AG04450 (cell line): Measurements from ENCODE around the gene NEURL4. TPM values are rescaled to one million over a fixed set of nuclear protein-coding genes. Genes with fewer than 3 reads are reported as not detected.
A peak's percentile ranks its signal among the peaks of the same experiment; 100 is the strongest.

ENCODE experiments used
- CTCF ChIA-PET: fragments of 300-600, 350-600 bp; formaldehyde crosslinking; extraction: SDS; loops from one replicate; lab custom pipeline; 2022; ENCODE audit warnings: antibody characterized with exemption, inconsistent platforms; lab: Charles Lee
- POLR2A ChIA-PET: fragments of 350-600 bp; formaldehyde crosslinking; extraction: SDS; loops from one replicate; lab custom pipeline; 2021; ENCODE audit warnings: antibody characterized with exemption, inconsistent platforms; lab: Yijun Ruan, JAX
- DNase-seq: peaks from one replicate; pipeline ENCODE4 v3.0.0-alpha.2; 2011; ENCODE audit warnings: low read depth, low spot score
- H3K27ac ChIP-seq: one replicate; pipeline ENCODE4 v1.5.1; 2012; ENCODE audit warnings: low read depth, low read length, control low read depth
- H3K27me3 ChIP-seq: one replicate; pipeline ENCODE4 v1.6.0; 2012; ENCODE audit warnings: low read length; ENCODE audit not compliant: control insufficient read depth, insufficient read depth
- H3K4me3 ChIP-seq: 2 replicates; pipeline ENCODE4 v1.5.1; 2011; ENCODE audit warnings: mild to moderate bottlenecking, low read depth, low read length, control low read depth
- H3K9me3 ChIP-seq: 2 replicates; pipeline ENCODE4 v1.5.1; 2012; ENCODE audit warnings: low read length; ENCODE audit not compliant: control insufficient read depth, insufficient read depth
- polyA plus RNA-seq: library from polyadenylated mRNA; depleted of rRNA; stranded (reverse); fragments of >200 nt; gene quantifications from 2 replicates; pipeline ENCODE4 v1.2.3, GENCODE V29; 2011
- TF ChIP-seq, protein P1 (sequence below): IDR thresholded peaks from 2 replicates; pipeline ENCODE4 v1.5.1; 2011; ENCODE audit warnings: low read depth, low read length, control low read depth, inconsistent platforms

The NEURL4 gene
- polyA plus RNA-seq, 1 experiment, result 7.3 TPM

DNA sequence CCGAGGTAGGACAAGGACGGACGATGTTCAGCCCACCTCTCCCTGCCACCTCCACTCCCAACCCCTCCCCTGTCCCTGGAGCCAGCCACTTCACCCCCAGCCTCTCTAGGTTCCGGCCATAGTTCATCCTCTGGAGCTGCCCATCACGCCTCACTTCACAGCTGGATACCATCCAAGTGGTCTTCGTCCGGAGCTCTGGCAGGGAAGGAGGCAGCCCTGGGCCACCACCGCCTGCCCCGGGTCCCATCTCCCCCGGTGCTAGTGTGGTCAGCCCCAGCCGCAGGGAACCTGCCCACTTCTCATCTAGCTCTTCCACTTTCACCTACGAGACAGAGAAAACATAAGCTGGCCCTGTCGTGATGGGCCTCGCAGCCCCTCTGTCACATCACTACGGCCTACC is 7.7 kb downstream of the NEURL4 start:
- H3K27me3 ChIP-seq, result no peaks in the 10 kb centered on the region
- POLR2A ChIA-PET, result no interaction called here
- H3K9me3 ChIP-seq, result no peaks in the 10 kb centered on the region; the same call in 1 of the 2 replicates
- H3K27ac ChIP-seq, result no peak overlapping the region
- DNase-seq, result no peak
- no peak overlapping the region for H3K4me3 ChIP-seq
- TF ChIP-seq, protein P1, sequence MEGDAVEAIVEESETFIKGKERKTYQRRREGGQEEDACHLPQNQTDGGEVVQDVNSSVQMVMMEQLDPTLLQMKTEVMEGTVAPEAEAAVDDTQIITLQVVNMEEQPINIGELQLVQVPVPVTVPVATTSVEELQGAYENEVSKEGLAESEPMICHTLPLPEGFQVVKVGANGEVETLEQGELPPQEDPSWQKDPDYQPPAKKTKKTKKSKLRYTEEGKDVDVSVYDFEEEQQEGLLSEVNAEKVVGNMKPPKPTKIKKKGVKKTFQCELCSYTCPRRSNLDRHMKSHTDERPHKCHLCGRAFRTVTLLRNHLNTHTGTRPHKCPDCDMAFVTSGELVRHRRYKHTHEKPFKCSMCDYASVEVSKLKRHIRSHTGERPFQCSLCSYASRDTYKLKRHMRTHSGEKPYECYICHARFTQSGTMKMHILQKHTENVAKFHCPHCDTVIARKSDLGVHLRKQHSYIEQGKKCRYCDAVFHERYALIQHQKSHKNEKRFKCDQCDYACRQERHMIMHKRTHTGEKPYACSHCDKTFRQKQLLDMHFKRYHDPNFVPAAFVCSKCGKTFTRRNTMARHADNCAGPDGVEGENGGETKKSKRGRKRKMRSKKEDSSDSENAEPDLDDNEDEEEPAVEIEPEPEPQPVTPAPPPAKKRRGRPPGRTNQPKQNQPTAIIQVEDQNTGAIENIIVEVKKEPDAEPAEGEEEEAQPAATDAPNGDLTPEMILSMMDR, result no peak
- CTCF ChIA-PET, result interaction anchor here (1.2 kb wide), 1 partner anchor 101 kb away, joined by 3 read pairs; no protein-coding TSS in a partner anchor

DNA sequence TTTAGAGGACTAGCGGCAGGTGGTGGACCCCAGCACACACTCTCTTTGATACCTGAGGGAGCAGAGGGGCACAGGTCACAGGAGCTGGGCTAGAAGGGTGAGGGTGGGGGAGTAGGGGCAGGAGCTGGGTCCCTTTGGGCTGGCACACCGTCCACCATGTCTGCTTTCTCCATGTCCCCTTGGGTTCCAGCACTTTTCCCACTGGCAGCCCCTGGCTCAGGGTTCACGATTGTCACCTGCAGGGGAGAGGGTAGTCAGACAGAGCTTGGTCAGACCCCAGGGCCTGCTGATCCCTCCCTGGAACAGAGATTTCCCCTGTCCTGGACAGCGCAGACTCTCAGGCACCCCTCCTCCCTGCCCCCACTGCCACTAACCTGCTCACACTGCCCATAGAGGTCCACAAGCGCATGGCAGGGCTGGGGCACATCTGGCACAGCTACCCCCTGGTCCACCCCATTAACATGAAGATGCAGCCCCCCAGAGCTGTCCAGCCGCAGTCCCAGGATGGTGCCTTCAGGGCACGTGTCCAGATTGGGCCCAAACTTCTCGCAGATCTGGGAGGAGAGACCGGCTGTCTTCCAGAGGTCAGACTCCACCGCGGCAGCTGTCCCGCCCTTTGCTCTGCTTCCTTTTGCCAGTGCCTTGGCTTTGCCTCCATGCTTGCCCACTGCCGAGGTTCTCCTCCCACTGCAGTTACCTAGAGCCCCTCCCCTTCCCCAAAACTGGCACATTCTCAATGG is 10.8 kb downstream of the NEURL4 start:
- CTCF ChIA-PET, result interaction anchor here (0.6 kb wide), 1 partner anchor 28 kb away, joined by 3 read pairs; no protein-coding TSS in a partner anchor
- Histone ChIP-seq H3K27me3 (no peaks in the 10 kb centered on the region), H3K4me3 (no peak overlapping the region), H3K27ac (no peak overlapping the region), H3K9me3 (peaks cover 2% of the 10 kb centered on the region; the same call in 1 of the 2 replicates)
- TF ChIP-seq, protein P1, result no peak
- POLR2A ChIA-PET, result no interaction called here
- DNase-seq, result no peak

DNA sequence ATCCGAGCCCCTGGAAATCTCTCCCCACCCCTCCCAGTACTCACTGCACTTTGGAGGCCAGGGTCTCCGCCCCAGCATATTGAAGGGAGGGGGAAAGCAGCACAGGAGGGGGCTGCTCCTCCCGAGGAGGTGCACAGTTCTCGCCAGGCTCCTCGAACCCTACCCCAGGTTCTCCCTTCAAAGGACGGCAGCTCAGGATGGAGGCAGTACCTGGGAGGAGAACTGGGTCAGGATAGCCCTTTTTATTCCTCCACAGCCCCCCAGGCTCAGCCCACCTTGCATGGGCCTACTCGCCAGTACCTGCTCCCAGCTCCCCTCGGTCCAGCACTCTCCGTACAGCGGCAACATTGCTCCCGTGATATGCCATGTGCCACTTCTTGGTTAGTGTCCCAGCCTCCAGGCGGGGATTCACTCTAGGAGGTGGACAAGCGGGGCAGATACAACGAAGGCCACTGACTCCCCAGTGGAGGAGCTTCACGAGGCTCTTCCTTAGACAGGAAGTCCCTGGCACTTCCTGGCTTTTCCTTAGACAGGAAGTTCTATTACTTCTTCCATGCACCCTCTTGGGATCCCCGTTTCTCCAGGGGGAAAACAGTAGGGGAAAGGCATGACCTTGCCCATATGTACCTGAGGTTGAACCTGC is 11.9 kb downstream of the NEURL4 start:
- Histone ChIP-seq H3K27me3 (no peaks in the 10 kb centered on the region), H3K9me3 (peaks cover 2% of the 10 kb centered on the region; the same call in 1 of the 2 replicates), H3K4me3 (no peak overlapping the region), H3K27ac (no peak overlapping the region)
- CTCF ChIA-PET, result interaction anchor here (1.3 kb wide), 1 partner anchor 272 kb away, joined by 3 read pairs; no protein-coding TSS in a partner anchor
- DNase-seq, result no peak
- TF ChIP-seq, protein P1, result no peak
- POLR2A ChIA-PET, result no interaction called here

DNA sequence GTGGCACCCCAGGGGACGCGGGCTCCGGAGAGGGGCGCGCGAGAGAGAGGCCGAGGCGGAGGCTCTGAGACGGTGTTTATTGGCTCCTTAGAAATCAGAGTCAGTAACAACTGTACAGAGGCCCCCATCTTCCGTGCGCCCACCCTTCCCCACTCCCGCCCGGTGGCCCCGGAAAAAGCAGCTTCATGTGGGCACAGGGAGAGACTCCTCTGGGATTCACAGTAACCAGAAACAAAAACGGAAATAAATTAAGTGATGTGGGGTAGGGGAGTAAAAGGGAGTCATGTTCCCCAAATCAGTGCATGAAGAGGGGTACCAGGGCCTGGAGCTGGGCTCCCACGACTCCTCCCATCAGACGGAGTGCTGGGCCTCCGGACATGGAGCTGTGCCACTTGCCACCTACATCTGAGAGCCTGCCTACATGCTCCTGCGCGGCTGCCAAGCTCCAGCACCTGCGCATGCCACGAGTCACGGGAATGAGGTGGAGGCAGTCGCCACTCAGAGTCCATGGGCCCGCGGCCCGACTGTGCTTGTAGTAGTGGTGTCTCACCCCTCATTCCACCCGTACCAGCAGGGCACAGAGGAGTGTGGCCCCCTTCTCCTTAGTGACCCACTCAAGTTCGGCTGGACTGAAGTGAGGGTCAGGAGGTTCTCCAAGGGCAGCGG is 13.4 kb downstream of the NEURL4 start:
- CTCF ChIA-PET, result interaction anchor here (0.9 to 1.2 kb wide), 2 partner anchors 8 to 19 kb away, joined by 3 read pairs; no protein-coding TSS in a partner anchor

More for the DNA sequence above, 13.4 kb downstream of the NEURL4 start:
- H3K27me3 ChIP-seq, result no peaks in the 10 kb centered on the region
- peak overlapping the region; percentile 53 for H3K27ac ChIP-seq
- TF ChIP-seq, protein P1, result no peak
- peaks cover 2% of the 10 kb centered on the region; the same call in 1 of the 2 replicates for H3K9me3 ChIP-seq
- H3K4me3 ChIP-seq, result peak overlapping the region; percentile 86
- POLR2A ChIA-PET, result interaction anchor here (3.6 kb wide), 1 partner anchor 14 kb away, joined by 17 read pairs; the partner anchor contains the start of gene NEURL4
- DNase-seq, result no peak
